Spleen (tissue), 13 donors: ENCODE measurements around the gene PHAX. TPM values are rescaled to one million over a fixed set of nuclear protein-coding genes. Genes with fewer than 3 reads are reported as not detected.
"Not testable (repeated sequence)": the region's sequence is repeated elsewhere in the genome, so short reads cannot be mapped to it uniquely, and the experiment has no call there.

Experiments
- DNase-seq: peaks from one replicate; pipeline ENCODE4 v3.0.0-alpha.2; 2020
- H3K27ac ChIP-seq, 8 donors: fragments of 200-600 bp; sonication (generic) in 7 of 8; 1 replicate in 4 of 8; 2 replicates in 4 of 8; pipeline versions ENCODE4 v1.5.0 to v1.8.0; 2016 to 2021; ENCODE audit warnings: inconsistent platforms in 4 of 8, mild to moderate bottlenecking in 4 of 8, moderate library complexity in 1 of 8
- H3K27me3 ChIP-seq, 7 donors: fragments of 200-600 bp; sonication (generic) in 6 of 7; replicated peaks in 1 of 7; 1 replicate in 4 of 7; 2 replicates in 3 of 7; pipeline versions ENCODE4 v1.5.0 to v1.8.0; 2016 to 2021; ENCODE audit warnings: inconsistent platforms in 3 of 7, mild to moderate bottlenecking in 1 of 7
- H3K36me3 ChIP-seq, 6 donors: fragments of 200-600 bp; sonication (generic) in 5 of 6; 1 replicate in 4 of 6; 2 replicates in 2 of 6; pipeline versions ENCODE4 v1.5.0 to v1.8.0; 2016 to 2021; ENCODE audit warnings: inconsistent platforms in 2 of 6
- H3K4me1 ChIP-seq, 6 donors: fragments of 200-600 bp; sonication (generic) in 5 of 6; 1 replicate in 3 of 6; 2 replicates in 3 of 6; pipeline versions ENCODE4 v1.5.0 to v1.8.0; 2016 to 2021; ENCODE audit warnings: inconsistent platforms in 3 of 6
- H3K4me3 ChIP-seq, 8 donors: fragments of 200-600 bp; sonication (generic) in 7 of 8; 1 replicate in 4 of 8; 2 replicates in 4 of 8; pipeline versions ENCODE4 v1.5.0 to v1.8.0; 2016 to 2021; ENCODE audit warnings: inconsistent platforms in 4 of 8, mild to moderate bottlenecking in 4 of 8, moderate library complexity in 2 of 8
- H3K9me3 ChIP-seq, 8 donors: fragments of 200-600 bp; sonication (generic) in 7 of 8; 1 replicate in 4 of 8; 2 replicates in 4 of 8; pipeline versions ENCODE4 v1.5.0 to v1.8.0; 2016 to 2021; ENCODE audit warnings: inconsistent platforms in 4 of 8
- POLR2A ChIP-seq, 3 donors: fragments of 450-650 bp; IDR thresholded peaks; one replicate each; pipeline ENCODE4 v1.5.1; 2017; ENCODE audit warnings: antibody characterized with exemption in 3 of 3, mild to moderate bottlenecking in 1 of 3
- POLR2AphosphoS5 ChIP-seq, 3 donors: sonication (generic); formaldehyde crosslinking; IDR thresholded peaks; one replicate each; pipeline ENCODE4 v1.5.1; 2017; ENCODE audit warnings: antibody characterized with exemption in 3 of 3
- WGBS, 5 donors: extraction: QIAGEN DNeasy Blood & Tissue Kit in 3 of 5; methylation state at CpG; one replicate each; pipeline versions ENCODE4 v1.1.5 to v1.1.7; 2013 to 2018; 5-methylcytosine and 5-hydroxymethylcytosine counted together
- intact Hi-C: fragments of 100-400 bp; cut with DNase I; formaldehyde crosslinking; loops from one replicate; pipeline ENCODE4 v1.15.0; 2023; ENCODE audit warnings: low total_unique reads
- long read RNA-seq, 2 donors: transcript quantifications; one replicate each; lab custom pipeline, GENCODE V29; 2026
- polyA plus RNA-seq, 3 donors: library from polyadenylated mRNA; stranded (reverse); fragments of 200-250 nt; gene quantifications; one replicate each; pipeline ENCODE4 v1.2.1, GENCODE V29; 2013
- total RNA-seq, 7 donors: library from RNA; depleted of rRNA in 3 of 7; stranded (reverse); fragments of >200 nt in 3 of 7; fragmentation: NEBNext Ultra II Directional in 4 of 7; extraction: Animal tissue kit (Norgen Biotek cat#: 25700) in 4 of 7; gene quantifications; one replicate each; pipeline versions ENCODE4 v1.1.0 to v1.2.1, GENCODE V29; 2016 to 2021
- TF ChIP-seq, protein P1 (sequence below), 11 experiments: fragments of 200-600 bp in 7 of 11; fragments of 450-650 bp in 4 of 11; sonication (generic) in 4 of 11; IDR thresholded peaks in 8 of 11; conservative IDR thresholded peaks in 3 of 11; 1 replicate in 7 of 11; 2 replicates in 4 of 11; pipeline versions ENCODE4 v1.4.0 to v1.8.0; 2016 to 2021; ENCODE audit warnings: antibody characterized with exemption in 11 of 11, inconsistent platforms in 4 of 11, mild to moderate bottlenecking in 1 of 11
- donor health status: healthy with polysubstance abuse.
- donor health status: DM: no; HTN: no; CAD: no; lungs with moderate emphysema.
- donor health status: DM: no; HTN: no; CAD: no.
- donor health status: Bipolar disorder and iron deficiency.
- donor health status: healthy.
- donor health status: DM: no; HTN: no; CAD: no.
- donor health status: DM: yes; HTN: yes; CAD: no.

PHAX gene
- total RNA-seq (10 to 100 TPM; 24.4 to 44.5 (median 27.6) TPM), polyA plus RNA-seq (10 to 100 TPM in 2 of 3 donors, 1 to 10 TPM in 1; 9.8 to 15.1 (median 13.1) TPM)
- long read RNA-seq, donor 1, full-length matches to known transcripts: 15 of 15 reads
- long read RNA-seq, donor 1, partial matches to known transcripts: 0 of 15 reads
- long read RNA-seq, donor 1, other reads (novel, unspliced or antisense): 0 of 15 reads
- long read RNA-seq, donor 2, full-length matches to known transcripts: 10 of 10 reads
- long read RNA-seq, donor 2, partial matches to known transcripts: 0 of 10 reads
- long read RNA-seq, donor 2, other reads (novel, unspliced or antisense): 0 of 10 reads

- WGBS, 5 donors: 2 to 7% (median 4%) methylated on average over 37 to 79 of the region's 79 CpGs
- Histone ChIP-seq H3K27ac (peak within 1 kb of the TSS; percentile 82 to 93 (median 90)), H3K4me3 (peak within 1 kb of the TSS; percentile 93 to 100 (median 100)), H3K9me3 (peaks cover 0 to 5% (median 0%) of the 10 kb centered on the region in 8 donors), H3K27me3 (no peaks in the 10 kb centered on the region), H3K4me1 (peaks cover 21 to 52% (median 43%) of the 10 kb centered on the region in 6 donors), H3K36me3 (peaks cover 0 to 29% (median 25%) of the 10 kb centered on the region in 6 donors)
- TF ChIP-seq, protein P1, sequence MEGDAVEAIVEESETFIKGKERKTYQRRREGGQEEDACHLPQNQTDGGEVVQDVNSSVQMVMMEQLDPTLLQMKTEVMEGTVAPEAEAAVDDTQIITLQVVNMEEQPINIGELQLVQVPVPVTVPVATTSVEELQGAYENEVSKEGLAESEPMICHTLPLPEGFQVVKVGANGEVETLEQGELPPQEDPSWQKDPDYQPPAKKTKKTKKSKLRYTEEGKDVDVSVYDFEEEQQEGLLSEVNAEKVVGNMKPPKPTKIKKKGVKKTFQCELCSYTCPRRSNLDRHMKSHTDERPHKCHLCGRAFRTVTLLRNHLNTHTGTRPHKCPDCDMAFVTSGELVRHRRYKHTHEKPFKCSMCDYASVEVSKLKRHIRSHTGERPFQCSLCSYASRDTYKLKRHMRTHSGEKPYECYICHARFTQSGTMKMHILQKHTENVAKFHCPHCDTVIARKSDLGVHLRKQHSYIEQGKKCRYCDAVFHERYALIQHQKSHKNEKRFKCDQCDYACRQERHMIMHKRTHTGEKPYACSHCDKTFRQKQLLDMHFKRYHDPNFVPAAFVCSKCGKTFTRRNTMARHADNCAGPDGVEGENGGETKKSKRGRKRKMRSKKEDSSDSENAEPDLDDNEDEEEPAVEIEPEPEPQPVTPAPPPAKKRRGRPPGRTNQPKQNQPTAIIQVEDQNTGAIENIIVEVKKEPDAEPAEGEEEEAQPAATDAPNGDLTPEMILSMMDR (IDR thresholded peaks at IDR 0.05 in 8 of 11, conservative IDR thresholded peaks at IDR 0.05 in 3 of 11): peak; percentile 28 to 80 (median 59)
- TF ChIP-seq POLR2AphosphoS5 (IDR thresholded peaks at IDR 0.05) (peak; percentile 85 to 87 (median 87)), POLR2A (IDR thresholded peaks at IDR 0.05) (no peak)
- peak; percentile 95 for DNase-seq
- intact Hi-C loops: no loop called here
Measured at GRCh38 chr5:126600631-126601511, at the start of gene PHAX. Gene PHAX, plus strand, starts transcription at chr5:126600947. Its CDS starts 16 bp downstream, at chr5:126600963.

GRCh38 chr5:126552614-126553013 is 48.1 kb upstream of the PHAX start:
- H3K4me3 ChIP-seq: no peak overlapping the region
- DNase-seq: no peak
- intact Hi-C loops: no loop called here
- H3K27ac ChIP-seq: no peak overlapping the region
- H3K9me3 ChIP-seq: no peaks in the 10 kb centered on the region
- H3K27me3 ChIP-seq: no peaks in the 10 kb centered on the region
- H3K4me1 ChIP-seq: no peaks in the 10 kb centered on the region
- no peak for TF ChIP-seq POLR2A (IDR thresholded peaks at IDR 0.05)
- no peak for TF ChIP-seq POLR2AphosphoS5 (IDR thresholded peaks at IDR 0.05)
- TF ChIP-seq, protein P1 (IDR thresholded peaks at IDR 0.05 in 8 of 11, conservative IDR thresholded peaks at IDR 0.05 in 3 of 11): no peak
- H3K36me3 ChIP-seq: peaks cover 0 to 69% (median 18%) of the 10 kb centered on the region in 6 donors
- 74 to 91% (median 84%) methylated on average over 2 of the region's 2 CpGs for WGBS, 5 donors

DNA sequence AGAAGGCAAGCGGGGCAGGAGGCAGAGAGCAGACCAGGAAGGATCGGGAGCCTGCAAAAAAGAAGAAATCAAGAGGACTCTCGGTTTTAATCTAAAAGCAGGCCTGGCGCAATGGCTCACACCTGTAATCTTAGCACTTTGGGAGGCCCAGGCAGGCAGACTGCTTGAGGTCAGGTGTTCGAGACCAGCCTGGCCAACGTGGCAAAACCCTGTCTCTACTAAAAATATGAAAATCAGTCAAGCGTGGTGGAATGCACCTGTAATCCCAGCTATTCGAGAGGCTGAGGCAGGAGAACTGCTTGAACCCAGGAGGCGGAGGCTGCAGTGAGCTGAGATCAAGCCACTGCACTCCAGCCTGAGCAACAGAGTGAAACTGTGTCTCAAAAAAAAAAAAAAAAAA is 45.6 kb upstream of the PHAX start:
- H3K4me1 ChIP-seq, H3K27ac ChIP-seq, DNase-seq, H3K4me3 ChIP-seq, H3K9me3 ChIP-seq, H3K27me3 ChIP-seq, intact Hi-C loops: not testable (repeated sequence)
- 79 to 90% (median 88%) methylated on average over 9 of the region's 9 CpGs for WGBS, 5 donors
- peaks cover 0 to 60% (median 16%) of the 10 kb centered on the region in 6 donors for H3K36me3 ChIP-seq

DNA sequence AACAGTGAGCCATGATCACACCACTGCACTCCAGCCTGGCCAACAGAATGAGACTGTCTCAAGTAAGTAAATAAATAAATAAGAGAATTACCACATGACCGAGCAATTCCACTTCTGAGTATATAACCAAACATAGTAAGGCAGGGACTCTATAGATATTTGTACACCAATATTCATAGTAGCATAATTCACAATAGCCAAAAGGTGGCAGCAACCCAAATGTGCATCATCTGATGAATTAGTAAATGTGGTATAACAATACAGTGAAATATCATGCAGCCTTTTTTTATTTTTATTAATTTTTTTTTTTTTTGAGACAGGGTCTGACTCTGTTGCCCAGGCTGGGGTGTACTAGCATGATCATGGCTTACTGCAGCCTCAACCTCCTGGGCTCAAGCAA is 38.8 kb upstream of the PHAX start:
- Histone ChIP-seq H3K4me3 (no peak overlapping the region), H3K9me3 (no peaks in the 10 kb centered on the region), H3K36me3 (peaks cover 0 to 22% (median 0%) of the 10 kb centered on the region in 6 donors), H3K27me3 (no peaks in the 10 kb centered on the region), H3K4me1 (no peaks in the 10 kb centered on the region), H3K27ac (no peak overlapping the region)
- WGBS, 5 donors: 69 to 97% (median 85%) methylated on average over 1 of the region's 1 CpG
- intact Hi-C loops: no loop called here
- DNase-seq: no peak
- TF ChIP-seq, protein P1 (IDR thresholded peaks at IDR 0.05 in 8 of 11, conservative IDR thresholded peaks at IDR 0.05 in 3 of 11): no peak
- TF ChIP-seq POLR2AphosphoS5 (IDR thresholded peaks at IDR 0.05): no peak
- no peak for TF ChIP-seq POLR2A (IDR thresholded peaks at IDR 0.05)
